ENCODE data around the gene SAMD13. TPM values are rescaled to one million over a fixed set of nuclear protein-coding genes. Genes with fewer than 3 reads are reported as not detected.

SAMD13 gene
- total and polyA plus RNA-seq, 2 of the 4 experiments (the other 2 are of a cell fraction) = 0.27 to 0.36 TPM

DNA sequence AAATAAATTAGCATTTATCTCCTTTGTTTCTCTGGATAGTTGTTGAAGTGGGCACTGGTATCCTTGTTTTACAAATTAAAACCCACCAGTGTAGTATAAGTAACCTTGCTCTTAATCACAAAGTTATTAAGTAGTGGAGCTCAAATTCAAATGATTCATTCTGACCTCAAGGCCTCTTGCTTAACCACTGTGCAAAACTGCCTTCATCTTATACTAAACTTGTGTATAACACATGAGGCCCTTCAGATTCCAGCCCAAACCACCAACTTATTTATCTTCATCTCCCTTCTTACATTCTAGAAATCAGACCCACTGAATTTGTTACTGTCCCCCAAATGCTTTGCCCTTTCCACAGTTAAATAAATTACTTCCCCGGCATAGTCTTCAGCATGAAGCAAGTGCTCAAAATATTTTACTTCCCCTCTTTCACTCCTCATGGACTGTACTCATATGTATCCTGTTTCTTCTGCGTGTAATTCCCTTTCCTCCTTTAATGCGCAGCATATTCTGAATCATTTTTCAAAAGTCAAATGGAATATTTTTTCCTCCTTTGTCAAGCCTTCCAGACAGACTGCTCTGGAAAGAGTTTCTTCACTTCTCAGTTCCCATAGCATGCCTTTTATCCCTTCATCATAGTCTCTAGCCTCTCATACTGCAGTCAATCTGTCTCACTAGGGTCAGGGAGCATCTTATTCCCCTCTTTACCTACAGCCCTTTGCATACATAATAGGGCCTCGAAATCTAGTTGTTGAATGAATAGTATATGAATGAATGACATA, 77.8 kb downstream of the SAMD13 start:
- Histone ChIP-seq H4K8ac (ENCODE audit: low read depth in 2 of 2, low read length in 2 of 2) (peak overlapping the region in 1 of 2 experiments; percentile 7; a peak in 1 of 4 replicates), H2AK5ac (ENCODE audit: low read depth, low read length) (no peak overlapping the region), H3K14ac (replicated peaks; ENCODE audit: low read depth, low read length) (peak overlapping the region; percentile 24; the same call in 1 of the 2 replicates), H2BK120ac (ENCODE audit: low read depth, low read length) (peak overlapping the region; percentile 53), H3K9ac (ENCODE audit: low read depth, low read length) (peak overlapping the region; percentile 27; the same call in 1 of the 2 replicates), H4K91ac (ENCODE audit: insufficient read depth, low read depth, low read length) (peak overlapping the region; percentile 30; the same call in 1 of the 2 replicates), H3K27me3 (ENCODE audit: control insufficient read depth, insufficient read depth, low read length) (no peaks in the 10 kb centered on the region), H2AFZ (replicated peaks; ENCODE audit: low read length, poor library complexity) (no peak overlapping the region), H3K4me3 (ENCODE audit: insufficient read depth, low read depth, low read length) (no peak overlapping the region), H3K9me1 (ENCODE audit: insufficient read depth, low read length) (peaks cover 5% of the 10 kb centered on the region), H3K27ac (ENCODE audit: insufficient read depth, low read length) (no peak overlapping the region), H3K36me3 (ENCODE audit: control insufficient read depth, insufficient read depth, low read length) (no peaks in the 10 kb centered on the region), H4K5ac (ENCODE audit: low read depth, low read length) (peak overlapping the region; percentile 6; the same call in 1 of the 2 replicates), H3K18ac (ENCODE audit: low read depth, low read length) (peak overlapping the region; percentile 42; the same call in 1 of the 2 replicates), H2BK15ac (ENCODE audit: low read depth, low read length) (peak overlapping the region; percentile 25; the same call in 1 of the 3 replicates), H3K56ac (ENCODE audit: extremely low read depth, insufficient read depth, low read length) (no peak overlapping the region), H3K9me3 (ENCODE audit: control insufficient read depth, insufficient read depth, low read length) (no peaks in the 10 kb centered on the region), H2BK20ac (ENCODE audit: low read depth, low read length) (0 out of 2 replicates have a peak overlapping the region, but pooled peaks have one; percentile 16), H3K4ac (ENCODE audit: low read depth, low read length) (0 out of 2 replicates have a peak overlapping the region, but pooled peaks have one; percentile 42), H3K4me1 (ENCODE audit: control insufficient read depth, insufficient read depth, low read length) (peaks cover 20% of the 10 kb centered on the region), H4K20me1 (ENCODE audit: insufficient read depth, low read length) (no peaks in the 10 kb centered on the region), H2BK5ac (ENCODE audit: low read depth, low read length, poor library complexity, severe bottlenecking) (peak overlapping the region; percentile 65), H2AK9ac (replicated peaks; ENCODE audit: low read depth, low read length, poor library complexity) (no peak overlapping the region), H3K79me1 (ENCODE audit: low read depth in 1 of 2, low read length in 2 of 2) (no peaks in the 10 kb centered on the region), H3K23ac (ENCODE audit: low read depth, low read length) (0 out of 2 replicates have a peak overlapping the region, but pooled peaks have one; percentile 7), H3K4me2 (ENCODE audit: low read depth, low read length) (peak overlapping the region; percentile 39; the same call in 1 of the 2 replicates)
- in situ Hi-C loops (cut with MboI; ENCODE audit: low sequenced_read_pairs) = no loop called here
- dilution Hi-C loops (cut with HindIII; ENCODE audit: low sequenced_read_pairs, unreplicated experiment) = no loop called here
- intact Hi-C loops (cut with micrococcal nuclease) = loop anchor here (5.0 kb wide), 3 partner anchors 53 to 127 kb away; partner anchors contain the start of gene SAMD13
- DNase-seq (peak; percentile 90), ATAC-seq (ENCODE audit: low read depth) (peak; percentile 83)
- BruUV-seq (replicated peaks) = no TSS peak
- WGBS, 2 experiments (ENCODE audit: extremely low coverage in 2 of 2, insufficient read length in 1 of 2) = 50% methylated on average over 3 of the region's 4 CpGs; no CpG with 5 or more reads in 1 of the 2 experiments
- POLR2A ChIA-PET (ENCODE audit: unreplicated experiment) = no interaction called here
- CTCF ChIA-PET = interaction anchor here (0.6 to 1.4 kb wide), 2 partner anchors 11 to 36 kb away, joined by 3 read pairs; no protein-coding TSS in a partner anchor
- peak; percentile 22; the same call in 1 of the 2 replicates for TF ChIP-seq MAZ (IDR thresholded peaks at IDR 0.05; ENCODE audit: borderline replicate concordance, low read depth, low read length)
- TF ChIP-seq, protein P1, sequence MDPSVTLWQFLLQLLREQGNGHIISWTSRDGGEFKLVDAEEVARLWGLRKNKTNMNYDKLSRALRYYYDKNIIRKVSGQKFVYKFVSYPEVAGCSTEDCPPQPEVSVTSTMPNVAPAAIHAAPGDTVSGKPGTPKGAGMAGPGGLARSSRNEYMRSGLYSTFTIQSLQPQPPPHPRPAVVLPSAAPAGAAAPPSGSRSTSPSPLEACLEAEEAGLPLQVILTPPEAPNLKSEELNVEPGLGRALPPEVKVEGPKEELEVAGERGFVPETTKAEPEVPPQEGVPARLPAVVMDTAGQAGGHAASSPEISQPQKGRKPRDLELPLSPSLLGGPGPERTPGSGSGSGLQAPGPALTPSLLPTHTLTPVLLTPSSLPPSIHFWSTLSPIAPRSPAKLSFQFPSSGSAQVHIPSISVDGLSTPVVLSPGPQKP (IDR thresholded peaks at IDR 0.05; ENCODE audit: borderline replicate concordance, low read depth, low read length) = no peak
- TF ChIP-seq, protein P2, sequence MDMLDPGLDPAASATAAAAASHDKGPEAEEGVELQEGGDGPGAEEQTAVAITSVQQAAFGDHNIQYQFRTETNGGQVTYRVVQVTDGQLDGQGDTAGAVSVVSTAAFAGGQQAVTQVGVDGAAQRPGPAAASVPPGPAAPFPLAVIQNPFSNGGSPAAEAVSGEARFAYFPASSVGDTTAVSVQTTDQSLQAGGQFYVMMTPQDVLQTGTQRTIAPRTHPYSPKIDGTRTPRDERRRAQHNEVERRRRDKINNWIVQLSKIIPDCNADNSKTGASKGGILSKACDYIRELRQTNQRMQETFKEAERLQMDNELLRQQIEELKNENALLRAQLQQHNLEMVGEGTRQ (IDR thresholded peaks at IDR 0.05; ENCODE audit: low read depth, low read length) = no peak
- no peak for TF ChIP-seq MXI1 (IDR thresholded peaks at IDR 0.05; ENCODE audit: borderline replicate concordance, low read depth, low read length)
- TF ChIP-seq, protein P3, sequence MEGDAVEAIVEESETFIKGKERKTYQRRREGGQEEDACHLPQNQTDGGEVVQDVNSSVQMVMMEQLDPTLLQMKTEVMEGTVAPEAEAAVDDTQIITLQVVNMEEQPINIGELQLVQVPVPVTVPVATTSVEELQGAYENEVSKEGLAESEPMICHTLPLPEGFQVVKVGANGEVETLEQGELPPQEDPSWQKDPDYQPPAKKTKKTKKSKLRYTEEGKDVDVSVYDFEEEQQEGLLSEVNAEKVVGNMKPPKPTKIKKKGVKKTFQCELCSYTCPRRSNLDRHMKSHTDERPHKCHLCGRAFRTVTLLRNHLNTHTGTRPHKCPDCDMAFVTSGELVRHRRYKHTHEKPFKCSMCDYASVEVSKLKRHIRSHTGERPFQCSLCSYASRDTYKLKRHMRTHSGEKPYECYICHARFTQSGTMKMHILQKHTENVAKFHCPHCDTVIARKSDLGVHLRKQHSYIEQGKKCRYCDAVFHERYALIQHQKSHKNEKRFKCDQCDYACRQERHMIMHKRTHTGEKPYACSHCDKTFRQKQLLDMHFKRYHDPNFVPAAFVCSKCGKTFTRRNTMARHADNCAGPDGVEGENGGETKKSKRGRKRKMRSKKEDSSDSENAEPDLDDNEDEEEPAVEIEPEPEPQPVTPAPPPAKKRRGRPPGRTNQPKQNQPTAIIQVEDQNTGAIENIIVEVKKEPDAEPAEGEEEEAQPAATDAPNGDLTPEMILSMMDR (conservative IDR thresholded peaks at IDR 0.05; ENCODE audit: low read depth, low read length) = no peak
- TF ChIP-seq MAFK (IDR thresholded peaks at IDR 0.05; ENCODE audit: low read depth, low read length) = no peak
- no peak for TF ChIP-seq POLR2A (IDR thresholded peaks at IDR 0.05; ENCODE audit: low read depth, low read length)
- no peak for TF ChIP-seq SMC3 (IDR thresholded peaks at IDR 0.05; ENCODE audit: low read depth, low read length)
- peak; percentile 77 for TF ChIP-seq FOS (IDR thresholded peaks at IDR 0.05; ENCODE audit: low read depth, low read length)
- TF ChIP-seq CEBPB (IDR thresholded peaks at IDR 0.05; ENCODE audit: low read depth, low read length) = peak; percentile 97
- no peak for TF ChIP-seq RAD21 (IDR thresholded peaks at IDR 0.05; ENCODE audit: low read length)
- TF ChIP-seq RCOR1 (IDR thresholded peaks at IDR 0.05; ENCODE audit: insufficient replicate concordance, low read length) = peak; percentile 43
- TF ChIP-seq NFE2L2 (IDR thresholded peaks at IDR 0.05; ENCODE audit: low read depth, low read length) = no peak
